GM21367 (cell line): ENCODE data around the gene DMRT1.
"Not testable (repeated sequence)": the region's sequence is repeated elsewhere in the genome, so short reads cannot be mapped to it uniquely, and the experiment has no call there.

Experiments used
- ATAC-seq: cut with Tn5 transposase; IDR thresholded peaks from one replicate; pipeline ENCODE4 v1.9.1; 2021; ENCODE audit not compliant: unreplicated experiment

The DMRT1 gene

GRCh38 chr9:859251-859650, 17.8 kb downstream of the DMRT1 start:
- ATAC-seq, result peak; percentile 100

GRCh38 chr9:860706-861105, 19.2 kb downstream of the DMRT1 start:
- ATAC-seq, result no peak

GRCh38 chr9:861525-861924, 20.0 kb downstream of the DMRT1 start:
- ATAC-seq, result not testable (repeated sequence)

- no peak for ATAC-seq
Measured at GRCh38 chr9:875119-875962, 33.8 kb downstream of the DMRT1 start.

- ATAC-seq, result no peak
Measured at GRCh38 chr9:876425-876824, 34.9 kb downstream of the DMRT1 start.

GRCh38 chr9:878239-878638, 36.7 kb downstream of the DMRT1 start:
- no peak for ATAC-seq

- no peak for ATAC-seq
Measured at GRCh38 chr9:880725-881124, 39.2 kb downstream of the DMRT1 start.

GRCh38 chr9:882416-882924, 41.0 kb downstream of the DMRT1 start:
- no peak for ATAC-seq

GRCh38 chr9:883011-883410, 41.5 kb downstream of the DMRT1 start:
- no peak for ATAC-seq

- ATAC-seq, result no peak
Measured at GRCh38 chr9:886886-887285, 45.4 kb downstream of the DMRT1 start.

GRCh38 chr9:892123-892522, 50.6 kb downstream of the DMRT1 start:
- no peak for ATAC-seq

- ATAC-seq, result no peak
Measured at GRCh38 chr9:893115-893514, 51.6 kb downstream of the DMRT1 start.

GRCh38 chr9:893843-894420, 52.4 kb downstream of the DMRT1 start:
- ATAC-seq, result peak; percentile 99

- ATAC-seq, result no peak
Measured at GRCh38 chr9:899440-900184, 58.1 kb downstream of the DMRT1 start.

- ATAC-seq, result no peak
Measured at GRCh38 chr9:903886-904285, 62.4 kb downstream of the DMRT1 start.

- no peak for ATAC-seq
Measured at GRCh38 chr9:905906-906305, 64.4 kb downstream of the DMRT1 start.

GRCh38 chr9:908536-909205, 67.2 kb downstream of the DMRT1 start:
- no peak for ATAC-seq

- ATAC-seq, result no peak
Measured at GRCh38 chr9:911005-911404, 69.5 kb downstream of the DMRT1 start.

GRCh38 chr9:912776-913175, 71.3 kb downstream of the DMRT1 start:
- no peak for ATAC-seq

- ATAC-seq, result not testable (repeated sequence)
Measured at GRCh38 chr9:913526-913925, 72.0 kb downstream of the DMRT1 start.

- no peak for ATAC-seq
Measured at GRCh38 chr9:917730-918129, 76.2 kb downstream of the DMRT1 start.
